SK-N-SH (cell line): Measurements from ENCODE around the gene BCAS4.

Experiments used
- ELF1 ChIP-seq: IDR thresholded peaks from 2 replicates; pipeline ENCODE4 v1.4.0; 2012
- EP300 ChIP-seq, 2 experiments: IDR thresholded peaks; 2 replicates each; pipeline versions ENCODE4 v1.4.0 to v1.6.1; 2012; ENCODE audit warnings: borderline replicate concordance in 1 of 2, low read depth in 1 of 2, low read length in 1 of 2
- NFIC ChIP-seq: IDR thresholded peaks from 2 replicates; pipeline ENCODE4 v1.4.0; 2012; ENCODE audit warnings: borderline replicate concordance
- SMC3 ChIP-seq: IDR thresholded peaks from 2 replicates; pipeline ENCODE4 v1.6.1; 2012; ENCODE audit warnings: low read depth, low read length, improper control_type of control experiment
- TAF1 ChIP-seq: IDR thresholded peaks from 2 replicates; pipeline ENCODE4 v1.6.1; 2012; ENCODE audit warnings: low read depth, mild to moderate bottlenecking, low read length, moderate library complexity, borderline replicate concordance
- TF ChIP-seq, protein P1 (sequence below): fragments of 200-600 bp; sonication (generic); IDR thresholded peaks from 2 replicates; pipeline ENCODE4 v1.6.1; 2017; ENCODE audit warnings: antibody characterized with exemption, mild to moderate bottlenecking, moderate library complexity
- TF ChIP-seq, protein P2 (sequence below): IDR thresholded peaks from 2 replicates; pipeline ENCODE4 v1.6.1; 2012; ENCODE audit warnings: mild to moderate bottlenecking, low read depth, low read length, moderate library complexity
- TF ChIP-seq, protein P3 (sequence below): IDR thresholded peaks from 2 replicates; pipeline ENCODE4 v1.4.0; 2012; ENCODE audit warnings: low read depth
- TF ChIP-seq, protein P4 (sequence below): fragments of 150-350 bp; IDR thresholded peaks from 2 replicates; pipeline ENCODE4 v1.6.1; 2017; ENCODE audit warnings: antibody characterized with exemption, low read length, low read depth, borderline replicate concordance
- TF ChIP-seq, protein P5 (sequence below): IDR thresholded peaks from 2 replicates; pipeline ENCODE4 v1.4.0; 2012; ENCODE audit warnings: low read depth, borderline replicate concordance

DNA sequence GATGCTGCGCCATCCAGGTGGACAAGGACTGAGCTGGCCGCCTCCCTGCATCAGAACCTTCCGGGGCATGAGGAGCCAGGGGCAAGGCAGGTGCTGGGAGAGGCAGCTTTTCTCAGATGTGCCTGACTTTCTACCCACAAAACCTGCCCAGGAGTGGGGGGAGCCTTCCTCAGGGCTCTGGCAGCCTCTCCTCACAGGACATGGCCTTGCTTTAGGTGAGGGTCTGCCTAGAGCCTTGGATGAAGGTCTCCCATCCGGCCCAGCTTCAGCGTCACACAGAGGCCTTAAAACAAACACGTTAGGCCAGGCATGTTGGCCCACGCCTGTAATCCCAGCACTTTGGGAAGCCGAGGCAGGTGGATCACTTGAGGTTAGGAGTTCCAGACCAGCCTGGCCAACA is 7.4 kb downstream of the BCAS4 start:
- TF ChIP-seq, protein P1, sequence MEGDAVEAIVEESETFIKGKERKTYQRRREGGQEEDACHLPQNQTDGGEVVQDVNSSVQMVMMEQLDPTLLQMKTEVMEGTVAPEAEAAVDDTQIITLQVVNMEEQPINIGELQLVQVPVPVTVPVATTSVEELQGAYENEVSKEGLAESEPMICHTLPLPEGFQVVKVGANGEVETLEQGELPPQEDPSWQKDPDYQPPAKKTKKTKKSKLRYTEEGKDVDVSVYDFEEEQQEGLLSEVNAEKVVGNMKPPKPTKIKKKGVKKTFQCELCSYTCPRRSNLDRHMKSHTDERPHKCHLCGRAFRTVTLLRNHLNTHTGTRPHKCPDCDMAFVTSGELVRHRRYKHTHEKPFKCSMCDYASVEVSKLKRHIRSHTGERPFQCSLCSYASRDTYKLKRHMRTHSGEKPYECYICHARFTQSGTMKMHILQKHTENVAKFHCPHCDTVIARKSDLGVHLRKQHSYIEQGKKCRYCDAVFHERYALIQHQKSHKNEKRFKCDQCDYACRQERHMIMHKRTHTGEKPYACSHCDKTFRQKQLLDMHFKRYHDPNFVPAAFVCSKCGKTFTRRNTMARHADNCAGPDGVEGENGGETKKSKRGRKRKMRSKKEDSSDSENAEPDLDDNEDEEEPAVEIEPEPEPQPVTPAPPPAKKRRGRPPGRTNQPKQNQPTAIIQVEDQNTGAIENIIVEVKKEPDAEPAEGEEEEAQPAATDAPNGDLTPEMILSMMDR = no peak
- TF ChIP-seq, protein P2, sequence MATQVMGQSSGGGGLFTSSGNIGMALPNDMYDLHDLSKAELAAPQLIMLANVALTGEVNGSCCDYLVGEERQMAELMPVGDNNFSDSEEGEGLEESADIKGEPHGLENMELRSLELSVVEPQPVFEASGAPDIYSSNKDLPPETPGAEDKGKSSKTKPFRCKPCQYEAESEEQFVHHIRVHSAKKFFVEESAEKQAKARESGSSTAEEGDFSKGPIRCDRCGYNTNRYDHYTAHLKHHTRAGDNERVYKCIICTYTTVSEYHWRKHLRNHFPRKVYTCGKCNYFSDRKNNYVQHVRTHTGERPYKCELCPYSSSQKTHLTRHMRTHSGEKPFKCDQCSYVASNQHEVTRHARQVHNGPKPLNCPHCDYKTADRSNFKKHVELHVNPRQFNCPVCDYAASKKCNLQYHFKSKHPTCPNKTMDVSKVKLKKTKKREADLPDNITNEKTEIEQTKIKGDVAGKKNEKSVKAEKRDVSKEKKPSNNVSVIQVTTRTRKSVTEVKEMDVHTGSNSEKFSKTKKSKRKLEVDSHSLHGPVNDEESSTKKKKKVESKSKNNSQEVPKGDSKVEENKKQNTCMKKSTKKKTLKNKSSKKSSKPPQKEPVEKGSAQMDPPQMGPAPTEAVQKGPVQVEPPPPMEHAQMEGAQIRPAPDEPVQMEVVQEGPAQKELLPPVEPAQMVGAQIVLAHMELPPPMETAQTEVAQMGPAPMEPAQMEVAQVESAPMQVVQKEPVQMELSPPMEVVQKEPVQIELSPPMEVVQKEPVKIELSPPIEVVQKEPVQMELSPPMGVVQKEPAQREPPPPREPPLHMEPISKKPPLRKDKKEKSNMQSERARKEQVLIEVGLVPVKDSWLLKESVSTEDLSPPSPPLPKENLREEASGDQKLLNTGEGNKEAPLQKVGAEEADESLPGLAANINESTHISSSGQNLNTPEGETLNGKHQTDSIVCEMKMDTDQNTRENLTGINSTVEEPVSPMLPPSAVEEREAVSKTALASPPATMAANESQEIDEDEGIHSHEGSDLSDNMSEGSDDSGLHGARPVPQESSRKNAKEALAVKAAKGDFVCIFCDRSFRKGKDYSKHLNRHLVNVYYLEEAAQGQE = no peak
- TF ChIP-seq, protein P3, sequence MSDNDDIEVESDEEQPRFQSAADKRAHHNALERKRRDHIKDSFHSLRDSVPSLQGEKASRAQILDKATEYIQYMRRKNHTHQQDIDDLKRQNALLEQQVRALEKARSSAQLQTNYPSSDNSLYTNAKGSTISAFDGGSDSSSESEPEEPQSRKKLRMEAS = no peak
- no peak for TF ChIP-seq TAF1
- no peak for TF ChIP-seq SMC3
- TF ChIP-seq ELF1 = no peak
- TF ChIP-seq EP300 (IDR thresholded peaks at IDR 0.05; ENCODE audit: borderline replicate concordance in 1 of 2, low read depth in 1 of 2, low read length in 1 of 2) = no peak
- TF ChIP-seq, protein P4, sequence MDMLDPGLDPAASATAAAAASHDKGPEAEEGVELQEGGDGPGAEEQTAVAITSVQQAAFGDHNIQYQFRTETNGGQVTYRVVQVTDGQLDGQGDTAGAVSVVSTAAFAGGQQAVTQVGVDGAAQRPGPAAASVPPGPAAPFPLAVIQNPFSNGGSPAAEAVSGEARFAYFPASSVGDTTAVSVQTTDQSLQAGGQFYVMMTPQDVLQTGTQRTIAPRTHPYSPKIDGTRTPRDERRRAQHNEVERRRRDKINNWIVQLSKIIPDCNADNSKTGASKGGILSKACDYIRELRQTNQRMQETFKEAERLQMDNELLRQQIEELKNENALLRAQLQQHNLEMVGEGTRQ = no peak
- no peak for TF ChIP-seq NFIC
- TF ChIP-seq, protein P5, sequence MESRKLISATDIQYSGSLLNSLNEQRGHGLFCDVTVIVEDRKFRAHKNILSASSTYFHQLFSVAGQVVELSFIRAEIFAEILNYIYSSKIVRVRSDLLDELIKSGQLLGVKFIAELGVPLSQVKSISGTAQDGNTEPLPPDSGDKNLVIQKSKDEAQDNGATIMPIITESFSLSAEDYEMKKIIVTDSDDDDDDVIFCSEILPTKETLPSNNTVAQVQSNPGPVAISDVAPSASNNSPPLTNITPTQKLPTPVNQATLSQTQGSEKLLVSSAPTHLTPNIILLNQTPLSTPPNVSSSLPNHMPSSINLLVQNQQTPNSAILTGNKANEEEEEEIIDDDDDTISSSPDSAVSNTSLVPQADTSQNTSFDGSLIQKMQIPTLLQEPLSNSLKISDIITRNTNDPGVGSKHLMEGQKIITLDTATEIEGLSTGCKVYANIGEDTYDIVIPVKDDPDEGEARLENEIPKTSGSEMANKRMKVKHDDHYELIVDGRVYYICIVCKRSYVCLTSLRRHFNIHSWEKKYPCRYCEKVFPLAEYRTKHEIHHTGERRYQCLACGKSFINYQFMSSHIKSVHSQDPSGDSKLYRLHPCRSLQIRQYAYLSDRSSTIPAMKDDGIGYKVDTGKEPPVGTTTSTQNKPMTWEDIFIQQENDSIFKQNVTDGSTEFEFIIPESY = no peak
